Sciatic nerve (tissue), 2 donors: ENCODE results near the gene CDC34. TPM values are rescaled to one million over a fixed set of nuclear protein-coding genes. Genes with fewer than 3 reads are reported as not detected.

ENCODE experiments used
- ATAC-seq: fragments of 200-7000 bp; cut with Tn5 transposase; one replicate; pipeline ENCODE4 v1.9.1; 2020; ENCODE audit warnings: mild to moderate bottlenecking, moderate library complexity
- DNase-seq: peaks from one replicate; pipeline ENCODE4 v3.0.0-alpha.2; 2020; ENCODE audit warnings: low spot score
- intact Hi-C: fragments of 100-400 bp; cut with DNase I; formaldehyde crosslinking; loops from one replicate; pipeline ENCODE4 v1.14.2; 2022
- total RNA-seq: library from RNA; stranded (reverse); fragmentation: NEBNext Ultra II Directional; extraction: Animal tissue kit (Norgen Biotek cat#: 25700); gene quantifications from one replicate; pipeline ENCODE4 v1.2.1, GENCODE V29; 2021
- donor health status: DM: no; HTN: no; CAD: no.
- donor health status: DM: no; HTN: no; CAD: no.

CDC34 gene
- total RNA-seq, 1 donor from 2014 or later: 40.2 TPM

DNA sequence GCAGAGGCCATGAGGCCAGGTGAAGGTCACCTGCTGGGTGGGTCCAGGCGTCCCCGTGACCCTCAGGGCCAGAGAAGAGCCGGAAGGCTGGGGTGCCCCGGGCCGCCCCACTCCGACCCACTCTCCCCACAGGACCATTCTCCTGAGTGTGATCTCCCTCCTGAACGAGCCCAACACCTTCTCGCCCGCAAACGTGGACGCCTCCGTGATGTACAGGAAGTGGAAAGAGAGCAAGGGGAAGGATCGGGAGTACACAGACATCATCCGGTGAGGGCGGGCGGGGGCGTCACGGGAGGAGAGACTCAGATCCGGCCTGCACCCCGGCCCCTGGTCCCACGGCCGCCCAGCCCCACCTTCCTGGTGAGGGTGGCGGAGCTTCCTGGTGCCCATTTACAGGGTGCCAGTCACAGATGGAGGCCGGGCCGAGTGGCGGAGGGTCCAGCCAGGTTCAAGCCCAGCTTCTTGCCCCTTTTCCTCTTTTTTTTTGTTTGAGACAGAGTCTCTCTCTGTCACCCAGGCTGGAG is 5.4 kb downstream of the CDC34 start:
- intact Hi-C loops: no loop called here
- DNase-seq (no peak), ATAC-seq (no peak)

DNA sequence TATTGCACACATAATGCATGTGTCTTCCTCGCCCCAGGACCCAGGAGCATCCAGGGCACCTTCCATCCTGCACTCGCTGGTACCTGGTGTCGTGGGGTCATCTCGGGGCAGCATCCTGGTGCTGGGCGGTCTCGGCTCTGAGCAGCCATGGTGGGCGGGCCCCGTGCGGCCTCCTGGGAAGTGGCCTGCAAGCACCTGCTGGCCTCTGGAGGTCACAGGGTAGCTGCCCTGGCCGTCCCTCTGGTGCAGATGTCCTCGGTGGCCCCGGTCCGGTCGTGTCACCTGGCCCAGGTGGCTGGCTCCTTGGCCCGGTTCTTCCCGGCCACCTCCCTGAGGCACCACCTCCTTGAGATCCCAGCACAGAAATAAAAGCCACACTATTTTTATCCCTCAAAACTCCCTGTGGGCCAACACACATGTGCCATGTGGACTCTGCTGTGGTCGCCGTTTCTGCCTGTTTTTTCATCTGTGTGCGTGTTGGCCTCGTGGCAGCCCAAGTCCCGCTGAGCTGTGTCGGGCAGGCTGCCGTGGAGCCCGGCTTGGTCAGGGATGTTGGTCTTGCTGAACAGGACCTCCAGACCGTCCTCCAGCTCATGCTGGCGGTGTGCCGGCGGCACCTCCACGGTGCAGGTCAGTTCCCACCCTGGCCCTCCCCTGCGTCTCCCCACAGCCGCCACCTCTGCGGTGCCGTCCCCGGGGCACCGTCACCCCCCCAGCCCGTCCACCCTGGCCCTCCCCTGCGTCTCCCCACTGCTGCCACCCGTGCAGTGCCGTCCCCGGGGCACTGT is 7.3 kb downstream of the CDC34 start:
- DNase-seq: no peak
- intact Hi-C loops: no loop called here
- ATAC-seq: no peak

DNA sequence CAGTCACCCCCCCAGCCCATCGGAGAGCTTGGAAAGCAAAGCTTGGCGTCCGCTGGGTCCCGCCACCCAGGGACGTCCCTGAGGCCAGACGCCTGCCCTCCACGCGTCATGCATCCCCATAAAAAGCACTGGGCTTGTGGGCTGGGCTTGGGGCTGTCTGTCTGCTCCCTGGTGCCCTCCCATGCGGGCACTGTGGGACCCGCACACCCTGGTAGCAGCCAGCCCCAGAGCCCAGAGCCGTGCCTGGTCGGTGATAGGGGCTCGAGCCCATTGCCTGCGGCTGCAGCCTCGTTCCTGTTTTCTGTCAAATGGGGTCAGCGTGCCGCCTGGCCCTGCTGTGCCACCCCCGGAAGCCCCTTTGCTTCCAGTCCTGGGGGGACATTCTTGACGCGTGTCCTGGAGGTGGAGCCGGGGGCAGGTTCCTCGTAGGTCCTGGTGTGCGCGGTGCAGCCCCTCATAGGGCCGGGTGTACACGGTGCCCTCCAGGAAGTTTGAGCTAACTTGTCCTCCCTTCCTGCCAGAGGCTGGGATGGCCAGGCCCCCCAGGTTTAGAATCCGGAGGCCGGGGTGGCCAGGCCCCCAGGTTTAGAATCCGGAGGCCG is 8.0 kb downstream of the CDC34 start:
- intact Hi-C loops: no loop called here
- DNase-seq: no peak
- ATAC-seq: no peak

DNA sequence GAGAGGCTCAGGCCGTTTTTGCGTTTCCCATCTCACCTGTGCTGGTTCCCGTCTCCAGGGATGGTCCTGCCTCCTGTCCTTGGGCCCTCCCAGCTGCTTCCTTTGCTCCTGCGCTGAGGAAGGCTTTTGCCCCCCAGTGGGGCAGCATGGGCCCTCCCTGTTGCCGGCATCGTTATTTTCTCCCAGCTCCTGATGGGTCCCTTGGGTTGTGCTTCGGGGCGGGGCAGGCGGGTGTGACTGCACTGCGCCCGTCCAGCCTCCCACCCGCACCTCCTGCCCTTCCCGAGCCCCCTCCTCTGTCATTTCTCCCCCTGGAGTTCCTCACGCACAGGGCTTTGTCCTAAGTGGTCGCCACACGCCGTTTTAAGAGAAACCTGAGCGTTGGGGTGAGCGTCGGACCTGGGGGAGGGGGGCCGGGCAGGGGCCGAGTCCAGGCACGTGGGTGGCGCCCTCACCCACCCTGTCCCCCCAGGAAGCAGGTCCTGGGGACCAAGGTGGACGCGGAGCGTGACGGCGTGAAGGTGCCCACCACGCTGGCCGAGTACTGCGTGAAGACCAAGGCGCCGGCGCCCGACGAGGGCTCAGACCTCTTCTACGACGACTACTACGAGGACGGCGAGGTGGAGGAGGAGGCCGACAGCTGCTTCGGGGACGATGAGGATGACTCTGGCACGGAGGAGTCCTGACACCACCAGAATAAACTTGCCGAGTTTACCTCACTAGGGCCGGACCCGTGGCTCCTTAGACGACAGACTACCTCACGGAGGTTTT is 9.5 kb downstream of the CDC34 start:
- intact Hi-C loops: no loop called here
- no peak for ATAC-seq
- DNase-seq: no peak

DNA sequence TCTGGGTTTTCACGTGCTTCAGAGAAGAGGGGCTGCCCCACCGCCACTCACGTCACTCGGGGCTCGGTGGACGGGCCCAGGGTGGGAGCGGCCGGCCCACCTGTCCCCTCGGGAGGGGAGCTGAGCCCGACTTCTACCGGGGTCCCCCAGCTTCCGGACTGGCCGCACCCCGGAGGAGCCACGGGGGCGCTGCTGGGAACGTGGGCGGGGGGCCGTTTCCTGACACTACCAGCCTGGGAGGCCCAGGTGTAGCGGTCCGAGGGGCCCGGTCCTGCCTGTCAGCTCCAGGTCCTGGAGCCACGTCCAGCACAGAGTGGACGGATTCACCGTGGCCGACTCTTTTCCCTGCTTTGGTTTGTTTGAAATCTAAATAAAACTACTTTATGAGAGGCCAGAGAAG is 10.1 kb downstream of the CDC34 start:
- ATAC-seq (no peak), DNase-seq (no peak)
- intact Hi-C loops: no loop called here

DNA sequence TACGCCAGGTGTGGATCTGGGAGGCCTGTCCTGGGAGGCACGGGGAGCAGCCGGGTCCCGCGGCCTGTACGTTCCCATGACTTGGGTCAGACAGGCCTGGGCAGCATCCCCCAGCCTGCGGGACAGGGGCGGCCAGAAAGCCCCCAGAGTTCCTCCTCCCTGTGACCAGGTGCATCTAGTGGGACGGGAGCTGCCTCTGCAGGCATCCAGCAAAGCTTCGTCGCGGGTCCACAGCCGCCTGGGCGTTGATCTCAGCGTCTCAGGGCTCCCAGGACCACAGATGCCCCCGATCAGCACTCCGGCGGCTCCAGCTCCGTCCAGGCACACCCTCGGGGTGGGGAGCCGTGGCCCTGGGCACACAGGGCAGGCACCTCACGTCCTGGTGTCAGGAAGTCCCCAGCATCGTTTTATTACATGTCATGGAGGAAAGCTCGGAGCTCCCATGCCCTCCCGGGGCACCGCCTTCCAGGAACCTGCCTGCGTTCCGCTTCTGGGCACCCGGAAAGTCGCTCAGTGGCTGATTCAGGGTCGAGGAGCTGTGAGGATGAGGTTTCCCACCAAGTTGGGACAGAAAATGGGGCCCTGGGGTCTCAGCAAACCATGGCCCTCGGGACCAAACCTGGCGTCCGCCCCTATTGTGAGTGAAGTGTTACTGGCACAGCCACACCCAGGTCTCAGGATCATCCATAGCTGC is 10.8 kb downstream of the CDC34 start:
- intact Hi-C loops: no loop called here
- no peak for DNase-seq
- ATAC-seq: no peak

DNA sequence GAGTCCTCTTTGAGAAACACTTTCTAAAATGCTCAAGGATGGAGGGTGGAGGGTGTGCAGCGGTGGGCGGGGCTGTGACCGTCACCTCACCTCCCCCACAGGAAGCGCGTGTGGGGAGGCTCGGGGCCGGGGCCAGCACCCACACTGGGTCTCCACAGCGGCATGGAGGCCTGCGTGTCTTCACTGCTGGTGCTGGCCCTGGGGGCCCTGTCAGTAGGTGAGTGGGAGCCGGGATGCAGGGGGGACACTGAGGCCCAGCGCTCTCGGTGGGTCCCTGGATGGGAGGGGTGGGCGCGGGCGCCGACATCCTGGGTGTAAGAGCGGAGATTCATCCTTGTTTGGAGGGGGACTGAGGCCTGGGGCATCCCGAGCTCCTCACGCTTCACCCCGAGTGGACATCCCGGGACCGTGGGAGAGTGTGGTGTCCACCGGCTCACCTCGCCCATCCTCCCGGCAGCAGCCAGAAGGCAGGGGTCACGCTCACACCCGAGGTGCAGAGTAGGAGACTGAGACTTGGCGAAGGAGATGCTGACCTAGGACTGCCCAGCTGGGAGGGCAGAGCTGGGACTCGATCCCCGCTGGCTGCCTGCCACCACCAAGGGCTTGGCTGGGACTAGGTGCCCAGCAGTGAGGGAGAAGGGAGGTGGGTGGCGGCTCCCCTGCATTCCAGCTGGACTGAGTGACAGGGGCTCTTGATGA is 12.5 kb downstream of the CDC34 start, which contains the start of gene GZMM:
Gene GZMM, plus strand, starts transcription at position 144 of the 699 bp plus-strand sequence. Its CDS starts 19 bp downstream, at position 163.
- peak; percentile 27 for ATAC-seq

DNA sequence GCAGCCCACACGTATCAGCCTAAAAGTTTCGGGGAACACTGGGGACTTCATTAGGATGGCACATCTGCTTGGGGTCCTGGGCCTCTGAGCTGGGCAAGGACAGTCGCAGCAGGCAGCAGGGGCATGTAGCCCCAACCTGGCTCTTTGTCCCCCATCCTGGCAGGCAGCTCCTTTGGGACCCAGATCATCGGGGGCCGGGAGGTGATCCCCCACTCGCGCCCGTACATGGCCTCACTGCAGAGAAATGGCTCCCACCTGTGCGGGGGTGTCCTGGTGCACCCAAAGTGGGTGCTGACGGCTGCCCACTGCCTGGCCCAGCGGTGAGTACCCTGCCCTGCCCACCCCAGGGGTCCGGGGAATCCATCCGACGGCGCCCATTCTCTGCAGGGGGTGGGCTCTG is 15.6 kb downstream of the CDC34 start:
- ATAC-seq (no peak), DNase-seq (no peak)
- intact Hi-C loops: no loop called here

More for the DNA sequence above, 12.5 kb downstream of the CDC34 start, which contains the start of gene GZMM:
- DNase-seq: no peak
- intact Hi-C loops: no loop called here

DNA sequence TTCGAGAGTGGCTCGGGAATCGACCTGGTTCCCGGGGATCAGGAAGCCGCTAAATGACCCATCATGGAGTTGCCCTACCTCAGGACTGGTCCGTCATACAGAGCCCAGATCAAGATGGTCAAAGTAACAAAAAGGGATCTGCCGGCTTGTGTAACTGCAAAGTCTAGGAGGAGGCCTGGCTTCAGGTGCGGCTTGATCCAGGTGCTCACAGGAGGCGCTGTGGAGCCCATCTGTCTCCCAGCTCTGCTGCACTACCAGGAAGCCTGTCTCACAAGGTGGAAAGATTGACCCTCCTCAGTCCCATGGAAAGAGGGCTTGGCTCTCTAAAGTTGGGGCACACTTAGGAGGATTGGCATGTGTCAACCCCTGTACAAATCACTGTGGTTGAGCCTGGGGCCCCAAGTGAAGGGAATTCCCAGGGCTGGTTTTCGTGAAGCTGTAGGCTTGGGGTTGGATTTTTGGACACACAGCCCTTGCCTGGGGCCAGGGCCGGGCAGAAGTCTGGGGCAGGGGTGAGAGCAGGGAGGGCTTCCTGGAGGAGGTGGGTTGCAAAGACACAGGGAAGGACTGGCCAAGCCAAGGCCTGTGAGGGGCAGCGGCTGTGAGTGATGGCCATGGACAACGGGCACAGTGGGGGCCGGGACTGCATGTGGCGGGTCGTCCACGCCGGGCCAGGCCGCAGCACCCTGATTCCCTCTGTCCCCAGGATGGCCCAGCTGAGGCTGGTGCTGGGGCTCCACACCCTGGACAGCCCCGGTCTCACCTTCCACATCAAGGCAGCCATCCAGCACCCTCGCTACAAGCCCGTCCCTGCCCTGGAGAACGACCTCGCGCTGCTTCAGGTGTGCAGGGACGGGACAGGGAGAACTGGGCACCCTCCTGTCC is 16.5 kb downstream of the CDC34 start:
- ATAC-seq (no peak), DNase-seq (no peak)
- intact Hi-C loops: no loop called here

DNA sequence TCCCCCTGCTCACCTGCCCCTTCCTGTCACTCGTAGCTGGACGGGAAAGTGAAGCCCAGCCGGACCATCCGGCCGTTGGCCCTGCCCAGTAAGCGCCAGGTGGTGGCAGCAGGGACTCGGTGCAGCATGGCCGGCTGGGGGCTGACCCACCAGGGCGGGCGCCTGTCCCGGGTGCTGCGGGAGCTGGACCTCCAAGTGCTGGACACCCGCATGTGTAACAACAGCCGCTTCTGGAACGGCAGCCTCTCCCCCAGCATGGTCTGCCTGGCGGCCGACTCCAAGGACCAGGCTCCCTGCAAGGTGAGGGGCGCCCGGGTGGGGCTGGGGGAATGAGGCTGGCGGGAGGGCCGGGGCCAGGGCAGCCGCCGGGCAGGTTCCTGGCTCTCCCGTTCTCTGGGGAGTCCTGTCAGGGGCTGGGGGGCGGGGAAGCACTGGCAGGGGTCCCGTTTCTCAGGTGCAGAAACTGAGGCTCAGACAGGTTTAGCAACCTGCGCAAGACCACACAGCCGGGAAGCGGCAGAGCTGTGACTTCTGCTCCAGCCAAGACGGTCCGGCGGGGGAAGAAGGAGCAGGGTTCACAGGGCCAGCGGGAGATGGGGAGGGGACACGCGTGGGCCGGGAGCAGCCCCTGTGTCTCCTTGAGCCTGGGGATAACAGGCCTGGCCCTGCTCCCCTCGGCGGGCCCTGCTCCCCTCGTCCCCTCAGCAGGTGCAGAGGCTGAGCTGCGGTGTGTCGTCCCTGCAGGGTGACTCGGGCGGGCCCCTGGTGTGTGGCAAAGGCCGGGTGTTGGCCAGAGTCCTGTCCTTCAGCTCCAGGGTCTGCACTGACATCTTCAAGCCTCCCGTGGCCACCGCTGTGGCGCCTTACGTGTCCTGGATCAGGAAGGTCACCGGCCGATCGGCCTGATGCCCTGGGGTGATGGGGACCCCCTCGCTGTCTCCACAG is 17.6 kb downstream of the CDC34 start:
- DNase-seq (no peak), ATAC-seq (peak; percentile 20)
- intact Hi-C loops: no loop called here

DNA sequence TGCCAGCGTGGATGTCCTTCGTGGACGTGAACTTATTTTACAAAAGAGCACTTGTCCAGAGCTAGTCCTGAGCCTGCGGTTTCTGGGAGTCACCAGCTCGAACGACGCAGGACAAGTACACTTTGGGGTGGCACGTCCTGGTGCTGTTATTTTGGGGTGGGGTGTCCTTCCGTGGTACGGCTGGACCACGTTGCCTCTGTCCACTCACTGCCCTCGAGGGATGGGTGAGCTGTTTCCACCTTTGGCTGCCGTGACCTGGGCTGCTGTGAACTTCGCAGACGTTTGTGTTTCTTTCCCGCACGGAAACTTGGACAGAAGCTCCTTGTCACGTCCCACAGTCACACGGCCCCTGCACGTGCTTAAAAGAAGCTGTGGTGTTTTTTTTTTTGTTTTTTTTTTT is 23.3 kb downstream of the CDC34 start:
- intact Hi-C loops: no loop called here
- DNase-seq: no peak
- no peak for ATAC-seq

DNA sequence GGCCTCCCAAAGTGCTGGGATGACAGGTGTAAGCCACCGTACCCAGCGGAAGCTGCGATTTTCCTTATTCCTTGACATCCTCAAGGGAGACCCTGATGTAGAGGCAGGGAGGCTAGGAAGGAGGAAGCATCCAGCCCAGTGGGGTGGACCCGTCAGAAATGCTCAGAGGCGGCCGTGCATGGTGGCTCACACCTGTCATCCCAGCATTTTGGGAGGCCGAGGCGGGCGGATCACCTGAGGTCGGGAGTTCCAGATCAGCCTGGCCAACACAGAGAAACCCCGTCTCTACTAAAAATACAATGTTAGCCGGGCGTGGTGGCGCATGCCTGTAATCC is 23.9 kb downstream of the CDC34 start:
- ATAC-seq (no peak), DNase-seq (no peak)
- intact Hi-C loops: no loop called here

DNA sequence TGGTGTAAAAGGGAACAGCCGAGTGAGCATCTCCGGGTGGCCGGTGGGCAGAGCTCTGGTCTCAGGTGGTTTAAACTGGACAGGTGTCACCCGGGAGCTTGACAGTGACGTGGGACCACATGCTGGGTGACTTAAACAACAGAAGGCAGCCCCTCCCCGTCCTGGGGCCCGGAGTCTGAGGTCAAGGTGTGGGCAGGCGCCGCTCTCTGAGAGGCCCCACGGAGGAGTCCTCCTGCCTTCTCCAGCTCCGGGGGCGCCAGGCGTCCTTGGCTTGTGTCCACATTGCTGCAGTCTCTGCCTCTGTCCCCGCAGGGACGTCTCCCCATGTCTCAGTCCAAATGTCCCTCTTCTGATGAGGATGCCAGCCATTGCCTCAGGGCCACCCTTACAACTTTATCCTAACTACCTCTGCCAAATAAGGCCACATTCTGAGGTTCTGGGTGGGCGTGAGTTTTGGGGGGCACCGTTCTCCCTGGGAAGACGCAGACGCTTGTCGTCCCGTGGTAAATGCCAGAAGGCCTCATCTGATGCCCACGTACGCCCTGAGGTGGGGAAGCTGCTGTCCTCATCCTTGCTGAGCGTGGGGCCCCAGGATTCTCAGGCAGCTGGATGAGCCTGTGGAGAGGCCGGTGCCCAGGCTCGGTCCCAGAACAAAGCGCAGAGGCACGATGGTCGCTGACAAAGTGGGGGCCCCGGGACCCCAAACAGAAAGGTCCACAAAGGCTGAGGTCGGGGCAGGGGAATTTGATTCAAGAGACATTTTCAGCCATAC is 25.2 kb downstream of the CDC34 start:
- ATAC-seq: no peak

DNA sequence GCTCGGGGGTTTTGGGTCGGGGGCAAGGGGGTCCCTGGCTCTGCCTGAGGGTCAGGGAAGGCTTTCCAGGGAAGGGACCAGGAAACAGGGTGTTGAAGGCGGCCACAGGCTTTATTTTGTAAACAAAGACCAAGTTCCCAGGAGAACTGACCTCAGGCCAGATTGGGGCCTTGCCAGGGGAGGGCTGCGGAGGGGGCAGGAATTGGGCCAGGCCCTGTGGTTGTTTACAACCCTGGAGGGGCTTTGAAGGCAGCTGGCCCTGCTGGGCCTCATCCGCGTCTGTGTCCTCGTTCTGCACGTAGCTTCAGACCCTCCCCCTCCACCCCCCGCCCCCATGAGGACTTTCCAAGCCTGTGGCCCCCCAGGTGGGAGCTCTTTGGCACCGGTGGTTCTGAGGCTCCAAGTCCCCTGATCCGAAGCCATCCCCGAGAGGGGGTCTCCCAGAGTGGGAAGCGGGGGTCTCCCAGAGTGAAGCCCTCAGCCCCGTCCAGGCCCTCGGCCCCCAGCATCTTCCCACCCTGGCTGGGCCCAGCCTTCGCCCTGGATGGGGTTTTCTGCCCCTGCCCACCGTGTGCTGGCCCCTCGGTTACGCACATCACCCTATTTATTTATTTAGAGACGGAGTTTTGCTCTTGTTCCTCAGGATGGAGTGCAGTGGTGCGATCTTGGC is 27.3 kb downstream of the CDC34 start:
- intact Hi-C loops: no loop called here
- DNase-seq: no peak

More for the DNA sequence above, 25.2 kb downstream of the CDC34 start:
- intact Hi-C loops: no loop called here
- DNase-seq: no peak

DNA sequence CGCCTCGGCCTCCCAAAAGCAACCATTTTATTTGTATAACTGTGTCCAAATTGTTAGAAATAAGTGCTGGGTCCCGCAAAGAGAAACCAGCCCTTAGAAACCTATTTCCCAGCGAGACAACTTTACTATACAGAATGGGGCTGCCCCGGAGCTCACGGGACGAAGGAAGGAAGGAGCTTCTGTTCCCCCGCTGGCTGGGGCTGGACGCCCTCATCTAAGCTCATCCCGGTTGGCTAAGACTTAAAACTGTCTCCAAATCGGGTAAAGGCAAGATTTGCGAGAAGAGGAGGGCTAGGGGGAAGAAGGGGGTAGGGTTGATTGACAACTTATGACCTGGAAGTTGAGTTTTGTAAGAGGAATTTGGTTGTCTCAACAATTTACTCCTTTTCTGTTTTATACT is 28.6 kb downstream of the CDC34 start:
- no peak for ATAC-seq
- intact Hi-C loops: no loop called here

More for the DNA sequence above, 27.3 kb downstream of the CDC34 start:
- peak; percentile 69 for ATAC-seq

More for the DNA sequence above, 28.6 kb downstream of the CDC34 start:
- no peak for DNase-seq
